HEK293 (cell line): Measurements from ENCODE around the gene MVD.
A peak's percentile ranks its signal among the peaks of the same experiment; 100 is the strongest.

ENCODE experiments used
- CTCF ChIA-PET: fragments of 350-600 bp; formaldehyde crosslinking; extraction: SDS; loops from one replicate; lab custom pipeline; 2021; ENCODE audit warnings: antibody characterized with exemption; lab: Yijun Ruan, JAX
- POLR2A ChIA-PET: fragments of 300-600 bp; formaldehyde crosslinking; extraction: SDS; loops from one replicate; lab custom pipeline; 2020; ENCODE audit warnings: antibody characterized with exemption, inconsistent platforms; lab: Yijun Ruan, JAX
- H3K27ac ChIP-seq: fragments of 200-500 bp; sonication (Bioruptor generic); 2 replicates; pipeline ENCODE4 v1.5.1; 2014; ENCODE audit warnings: low read depth, low read length, control low read depth, inconsistent platforms; ENCODE audit errors: extremely low read depth
- H3K36me3 ChIP-seq, 2 experiments: fragments of 200-500 bp in 1 of 2; sonication (Bioruptor generic) in 1 of 2; 1 replicate in 1 of 2; 2 replicates in 1 of 2; pipeline ENCODE4 v1.5.1; 2014 to 2017; ENCODE audit warnings: inconsistent platforms in 2 of 2, low read length in 2 of 2; ENCODE audit not compliant: control insufficient read depth in 2 of 2, insufficient read depth in 1 of 2
- H3K4me1 ChIP-seq: fragments of 200-500 bp; sonication (Bioruptor generic); 2 replicates; pipeline ENCODE4 v1.5.1; 2014; ENCODE audit warnings: mild to moderate bottlenecking, low read length, inconsistent platforms; ENCODE audit not compliant: control insufficient read depth, insufficient read depth
- H3K4me3 ChIP-seq: 2 replicates; pipeline ENCODE4 v1.5.1; 2011; ENCODE audit warnings: low read depth, mild to moderate bottlenecking, control low read depth, low read length, moderate library complexity
- H3K9me3 ChIP-seq: fragments of 200-500 bp; sonication (Bioruptor generic); 2 replicates; pipeline ENCODE4 v1.5.1; 2014; ENCODE audit warnings: low read depth, low read length, inconsistent platforms; ENCODE audit not compliant: control insufficient read depth, insufficient read depth
- CTCF ChIP-seq: fragments of 450-650 bp; formaldehyde crosslinking; IDR thresholded peaks from 2 replicates; pipeline ENCODE4 v1.5.1; 2016; ENCODE audit warnings: missing biosample characterization, missing genetic modification characterization
- HOXA7 ChIP-seq: sonication (generic); formaldehyde crosslinking; IDR thresholded peaks from 2 replicates; pipeline ENCODE4 v1.8.1; 2022; ENCODE audit warnings: missing genetic modification reagents, borderline replicate concordance
- KLF9 ChIP-seq: fragments of 450-650 bp; formaldehyde crosslinking; IDR thresholded peaks from 2 replicates; pipeline ENCODE4 v1.5.1; 2016; ENCODE audit warnings: missing biosample characterization, missing genetic modification characterization, low read depth
- SETDB1 ChIP-seq: IDR thresholded peaks from one replicate; pipeline ENCODE4 v1.6.1; 2017; ENCODE audit warnings: mild to moderate bottlenecking, low read length, moderate library complexity, mixed read lengths; ENCODE audit not compliant: insufficient read length
- ZBTB17 ChIP-seq: fragments of 450-650 bp; formaldehyde crosslinking; IDR thresholded peaks from 2 replicates; pipeline ENCODE4 v1.5.1; 2016; ENCODE audit warnings: missing biosample characterization, missing genetic modification characterization
- ZFP69B ChIP-seq: fragments of 450-650 bp; formaldehyde crosslinking; IDR thresholded peaks from 2 replicates; pipeline ENCODE4 v1.5.1; 2016; ENCODE audit warnings: missing biosample characterization, missing genetic modification characterization
- ZNF133 ChIP-seq: fragments of 450-650 bp; formaldehyde crosslinking; IDR thresholded peaks from 2 replicates; pipeline ENCODE4 v1.5.1; 2016; ENCODE audit warnings: missing biosample characterization, missing genetic modification characterization
- ZNF391 ChIP-seq: fragments of 450-650 bp; formaldehyde crosslinking; IDR thresholded peaks from 2 replicates; pipeline ENCODE4 v1.5.1; 2016; ENCODE audit warnings: low read depth, missing biosample characterization, missing genetic modification characterization, borderline replicate concordance
- ZNF394 ChIP-seq: fragments of 450-650 bp; formaldehyde crosslinking; IDR thresholded peaks from 2 replicates; pipeline ENCODE4 v1.5.1; 2016; ENCODE audit warnings: missing biosample characterization, missing genetic modification characterization, mild to moderate bottlenecking, moderate library complexity, borderline replicate concordance
- ZNF426 ChIP-seq: fragments of 450-650 bp; formaldehyde crosslinking; IDR thresholded peaks from 2 replicates; pipeline ENCODE4 v1.5.1; 2017; ENCODE audit warnings: missing biosample characterization, missing genetic modification characterization, mild to moderate bottlenecking, inconsistent platforms, moderate library complexity
- ZNF449 ChIP-seq: fragments of 450-650 bp; formaldehyde crosslinking; IDR thresholded peaks from 2 replicates; pipeline ENCODE4 v1.5.1; 2017; ENCODE audit warnings: missing biosample characterization, mild to moderate bottlenecking, missing genetic modification characterization, moderate library complexity
- ZNF521 ChIP-seq: fragments of 450-650 bp; formaldehyde crosslinking; IDR thresholded peaks from 2 replicates; pipeline ENCODE4 v1.5.1; 2017; ENCODE audit warnings: missing biosample characterization, mild to moderate bottlenecking, missing genetic modification characterization
- ZNF555 ChIP-seq: fragments of 450-650 bp; formaldehyde crosslinking; conservative IDR thresholded peaks from 2 replicates; pipeline ENCODE4 v1.5.1; 2017; ENCODE audit warnings: missing biosample characterization, mild to moderate bottlenecking, missing genetic modification characterization, inconsistent platforms
- ZNF571 ChIP-seq: fragments of 450-650 bp; formaldehyde crosslinking; IDR thresholded peaks from 2 replicates; pipeline ENCODE4 v1.5.0; 2017; ENCODE audit warnings: missing biosample characterization, missing genetic modification characterization
- ZNF610 ChIP-seq: fragments of 450-650 bp; formaldehyde crosslinking; IDR thresholded peaks from 2 replicates; pipeline ENCODE4 v1.5.1; 2016; ENCODE audit warnings: missing biosample characterization, missing genetic modification characterization, borderline replicate concordance
- ZSCAN18 ChIP-seq: fragments of 450-650 bp; formaldehyde crosslinking; IDR thresholded peaks from 2 replicates; pipeline ENCODE4 v1.5.1; 2016; ENCODE audit warnings: missing biosample characterization, missing genetic modification characterization

The MVD gene

GRCh38 chr16:88672776-88673175 is 9.9 kb upstream of the MVD start:
- H3K9me3 ChIP-seq, result no peaks in the 10 kb centered on the region
- no peak overlapping the region for H3K27ac ChIP-seq
- H3K36me3 ChIP-seq, result no peaks in the 10 kb centered on the region; a peak in 1 of 3 replicates
- ChIA-PET POLR2A (interaction anchor here (0.9 to 1.4 kb wide), 3 partner anchors 10 to 98 kb away, joined by 3 to 5 read pairs (median 3); partner anchors contain the start of gene MVD), CTCF (interaction anchor here (0.9 to 3.2 kb wide), 6 partner anchors 8 to 19 kb away, joined by 3 to 13 read pairs (median 4); partner anchors contain the start of gene MVD)
- H3K4me1 ChIP-seq, result no peaks in the 10 kb centered on the region
- no peak overlapping the region for H3K4me3 ChIP-seq
- TF ChIP-seq ZNF449 (no peak), CTCF (tag by site-specific recombination) (peak; percentile 61; the same call in 1 of the 2 replicates)

GRCh38 chr16:88671806-88672205 is 8.9 kb upstream of the MVD start:
- POLR2A ChIA-PET, result no interaction called here
- H3K4me3 ChIP-seq, result no peak overlapping the region
- no peak overlapping the region for H3K27ac ChIP-seq
- H3K4me1 ChIP-seq, result no peaks in the 10 kb centered on the region
- H3K36me3 ChIP-seq, result no peaks in the 10 kb centered on the region; a peak in 1 of 3 replicates
- CTCF ChIA-PET, result interaction anchor here (0.6 to 3.2 kb wide), 5 partner anchors 9 to 947 kb away, joined by 3 to 13 read pairs (median 3); partner anchors contain the start of gene MVD
- TF ChIP-seq KLF9 (tag by site-specific recombination) (no peak), ZNF610 (tag by site-specific recombination) (no peak), ZNF571 (tag by site-specific recombination) (no peak), ZNF133 (no peak), SETDB1 (no peak), ZFP69B (no peak), ZNF391 (tag by site-specific recombination) (no peak), ZNF394 (tag by site-specific recombination) (no peak), HOXA7 (CRISPR knock-in tag) (no peak), ZNF426 (tag by site-specific recombination) (no peak), ZNF555 (tag by site-specific recombination) (no peak), ZNF521 (tag by site-specific recombination) (no peak)
- no peaks in the 10 kb centered on the region for H3K9me3 ChIP-seq

- Histone ChIP-seq H3K4me1 (no peaks in the 10 kb centered on the region), H3K9me3 (no peaks in the 10 kb centered on the region), H3K27ac (no peak overlapping the region), H3K36me3 (peaks cover 0 to 2% of the 10 kb centered on the region in 2 experiments; a peak in 2 of 3 replicates)
- ChIA-PET CTCF (interaction anchor here (1.4 to 3.2 kb wide), 2 partner anchors 11 to 17 kb away, joined by 9 to 13 read pairs; no protein-coding TSS in a partner anchor), POLR2A (no interaction called here)
- TF ChIP-seq ZSCAN18 (tag by site-specific recombination) (no peak), ZBTB17 (peak; percentile 36; the same call in 1 of the 2 replicates)
- TF ChIP-seq, all 188 proteins: peak for 1
- no peak overlapping the region for H3K4me3 ChIP-seq
These were observed 7.1 kb upstream of the MVD start for GRCh38 chr16:88669980-88670379.
